Activated naive CD8-positive, alpha-beta T cell treated with anti-CD3 and anti-CD28 coated beads, Interleukin-2, amount 10 ng/mL, durations not matched to agents 7 days and 5 days (primary cell): Measurements from ENCODE around the gene CEBPZOS. TPM values are rescaled to one million over a fixed set of nuclear protein-coding genes. Genes with fewer than 3 reads are reported as not detected.
A peak's percentile ranks its signal among the peaks of the same experiment; 100 is the strongest.
"Not testable (repeated sequence)": the region's sequence is repeated elsewhere in the genome, so short reads cannot be mapped to it uniquely, and the experiment has no call there.

Experiments
- ATAC-seq: fragments of 150-1000 bp; cut with Tn5 transposase; one replicate; pipeline ENCODE4 v1.10.0; 2021; ENCODE audit warnings: low read depth, moderate library complexity
- POLR2A ChIA-PET: fragments of 350-600 bp; sonication (Branson Sonifier 250); formaldehyde crosslinking; loops from one replicate; lab custom pipeline; 2021; ENCODE audit warnings: antibody characterized with exemption; lab: Charles Lee
- DNase-seq: peaks from one replicate; pipeline ENCODE4 v3.0.0; 2021
- H3K27ac Mint-ChIP-seq: one replicate; pipeline ENCODE4 v1.8.0; 2022; ENCODE audit warnings: mild to moderate bottlenecking, mixed read lengths
- H3K27me3 Mint-ChIP-seq: one replicate; pipeline ENCODE4 v1.8.0; 2022; ENCODE audit warnings: mild to moderate bottlenecking, moderate library complexity, mixed read lengths
- H3K36me3 Mint-ChIP-seq: one replicate; pipeline ENCODE4 v1.8.0; 2021; ENCODE audit warnings: mild to moderate bottlenecking, mixed read lengths
- H3K4me1 Mint-ChIP-seq: one replicate; pipeline ENCODE4 v1.8.0; 2021; ENCODE audit warnings: mixed read lengths
- H3K4me3 Mint-ChIP-seq: one replicate; pipeline ENCODE4 v1.8.0; 2022; ENCODE audit warnings: mild to moderate bottlenecking, moderate library complexity, mixed read lengths
- H3K9me3 Mint-ChIP-seq: one replicate; pipeline ENCODE4 v1.8.0; 2021; ENCODE audit warnings: mixed read lengths
- total RNA-seq, 2 experiments: library from RNA; stranded (reverse); gene quantifications; one replicate each; pipeline ENCODE4 v1.2.3, GENCODE V29; 2021

The CEBPZOS gene
- total RNA-seq, 2 experiments from 2014 or later, result 38.1 to 41.8 TPM

DNA sequence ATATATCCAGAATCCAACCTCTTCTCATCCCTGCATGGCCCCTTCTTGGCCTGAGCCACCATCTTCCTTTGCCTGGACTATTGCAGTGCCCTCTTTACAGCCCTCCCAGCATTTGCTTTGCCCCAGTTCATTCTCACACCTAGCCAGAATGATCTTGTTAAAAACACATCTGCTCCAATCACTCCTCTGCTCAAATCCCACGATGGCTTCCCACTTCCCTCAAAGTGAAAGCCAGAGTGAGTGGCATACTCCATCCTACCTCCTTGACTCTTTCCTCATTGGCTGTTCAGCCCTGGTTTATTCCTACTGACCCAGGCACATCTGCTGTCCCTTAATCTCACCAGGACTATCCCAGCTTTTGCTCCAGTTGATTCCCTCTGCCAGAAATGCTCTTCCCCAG is 22.6 kb upstream of the CEBPZOS start:
- H3K36me3 Mint-ChIP-seq, result no peaks in the 10 kb centered on the region
- no peak for ATAC-seq
- peaks cover 6% of the 10 kb centered on the region for H3K27me3 Mint-ChIP-seq
- no peak overlapping the region for H3K4me3 Mint-ChIP-seq
- no peaks in the 10 kb centered on the region for H3K9me3 Mint-ChIP-seq
- no peaks in the 10 kb centered on the region for H3K4me1 Mint-ChIP-seq
- POLR2A ChIA-PET, result no interaction called here
- DNase-seq, result no peak
- H3K27ac Mint-ChIP-seq, result no peak overlapping the region

DNA sequence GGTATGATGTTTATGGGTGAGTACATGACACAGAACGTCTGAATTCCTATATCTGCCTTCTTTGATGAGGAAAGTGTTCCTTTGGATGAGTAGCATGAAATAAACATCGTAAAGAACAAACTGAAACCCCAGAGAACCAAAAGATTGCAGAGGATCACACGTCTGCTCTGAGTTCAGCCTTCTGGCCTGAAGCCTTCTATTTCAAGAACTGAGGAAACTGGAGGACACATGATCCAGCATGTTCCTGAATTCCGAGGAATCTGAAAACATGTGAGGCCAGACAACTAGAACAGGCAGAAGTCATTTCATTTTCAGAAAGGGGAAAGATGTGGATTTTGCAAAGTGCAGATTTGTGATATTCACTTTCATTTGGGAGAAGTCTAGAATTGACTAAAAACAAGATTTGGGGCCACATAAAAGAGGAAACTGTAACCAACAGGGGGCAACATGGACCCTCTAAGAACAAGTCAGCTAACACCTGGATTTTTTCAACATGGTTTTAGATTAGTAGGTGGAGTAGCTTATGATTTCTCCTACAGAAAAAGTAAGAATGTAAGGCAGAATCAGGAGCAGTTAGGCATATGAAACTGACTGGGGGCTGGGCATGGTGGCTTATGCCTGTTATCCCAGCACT is 16.2 kb upstream of the CEBPZOS start:
- POLR2A ChIA-PET, result interaction anchor here (0.6 kb wide), 1 partner anchor 63 kb away, joined by 3 read pairs; no protein-coding TSS in a partner anchor
- Mint-ChIP-seq H3K27ac (no peak overlapping the region), H3K27me3 (peaks cover 32% of the 10 kb centered on the region), H3K4me1 (peaks cover 2% of the 10 kb centered on the region), H3K4me3 (no peak overlapping the region), H3K9me3 (no peaks in the 10 kb centered on the region), H3K36me3 (no peaks in the 10 kb centered on the region)
- ATAC-seq, result no peak
- DNase-seq, result no peak

DNA sequence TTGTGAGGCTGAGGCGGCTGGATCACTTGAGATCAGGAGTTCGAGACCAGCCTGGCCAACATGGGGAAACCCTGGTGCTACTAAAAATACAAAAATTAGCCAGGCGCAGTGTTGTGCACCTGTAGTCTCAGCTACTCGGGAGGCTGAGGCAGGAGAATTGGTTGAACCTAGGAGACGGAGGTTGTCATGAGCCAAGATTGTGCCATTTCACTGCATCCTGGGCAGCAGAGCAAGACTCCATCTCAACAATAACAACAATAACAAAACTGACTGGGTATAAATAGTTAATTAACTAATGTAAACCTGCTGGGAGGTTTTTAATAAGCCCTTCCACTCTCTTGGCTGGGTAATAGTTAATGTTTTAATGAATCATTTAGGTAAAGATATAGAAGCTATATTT is 15.7 kb upstream of the CEBPZOS start:
- Mint-ChIP-seq H3K4me1 (peaks cover 2% of the 10 kb centered on the region), H3K4me3 (no peak overlapping the region), H3K27me3 (peaks cover 36% of the 10 kb centered on the region), H3K27ac (no peak overlapping the region), H3K36me3 (no peaks in the 10 kb centered on the region), H3K9me3 (no peaks in the 10 kb centered on the region)
- DNase-seq, result no peak
- POLR2A ChIA-PET, result interaction anchor here (0.6 kb wide), 1 partner anchor 63 kb away, joined by 3 read pairs; no protein-coding TSS in a partner anchor
- no peak for ATAC-seq

DNA sequence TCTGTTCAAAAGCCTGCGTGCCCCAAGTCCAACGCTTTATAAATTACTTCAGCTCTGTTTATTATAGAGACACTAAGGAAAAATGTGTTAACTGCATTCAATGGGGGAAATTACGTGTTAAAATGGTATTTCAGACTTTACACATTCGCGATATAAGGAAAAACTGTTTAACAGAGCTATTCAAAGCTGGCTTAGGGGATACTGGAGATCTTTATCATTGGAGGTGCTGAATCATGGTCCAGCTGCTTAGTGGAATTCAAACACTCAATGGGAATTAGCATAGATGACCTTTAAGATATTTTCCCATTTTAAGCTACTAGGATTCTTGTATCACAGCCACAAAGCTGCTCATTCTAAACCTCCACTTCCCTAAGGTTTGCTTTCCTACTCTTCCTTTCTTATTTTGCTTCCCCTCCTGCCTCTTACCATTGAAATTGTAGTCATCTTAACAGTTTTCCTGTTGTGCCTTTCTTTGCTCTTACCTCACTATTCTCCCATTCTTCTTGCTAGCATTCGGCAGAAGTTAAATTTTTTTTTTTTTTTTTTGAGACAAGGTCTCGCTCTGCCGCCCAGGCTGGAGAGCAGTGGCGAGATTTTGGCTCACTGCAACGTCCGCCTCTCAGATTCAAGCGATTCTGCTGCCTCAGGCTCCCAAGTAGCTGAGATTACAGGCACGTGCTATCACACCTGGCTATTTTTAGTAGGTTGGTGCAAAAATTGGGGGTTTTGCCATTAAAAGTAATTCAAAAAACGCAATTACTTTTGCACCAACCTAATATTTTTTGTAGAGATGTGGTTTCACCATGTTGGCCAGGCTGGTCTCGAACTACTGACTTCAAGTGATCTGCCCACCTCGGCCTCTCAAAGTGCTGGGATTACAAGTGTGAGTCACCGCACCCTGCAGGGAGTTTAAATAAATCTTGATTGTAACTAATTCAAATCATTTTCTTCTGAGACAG is 14.3 kb upstream of the CEBPZOS start:
- Mint-ChIP-seq H3K4me1 (peaks cover 2% of the 10 kb centered on the region), H3K27ac (no peak overlapping the region), H3K9me3 (no peaks in the 10 kb centered on the region), H3K36me3 (no peaks in the 10 kb centered on the region), H3K4me3 (no peak overlapping the region), H3K27me3 (peaks cover 50% of the 10 kb centered on the region)
- POLR2A ChIA-PET, result no interaction called here
- ATAC-seq (no peak), DNase-seq (no peak)

DNA sequence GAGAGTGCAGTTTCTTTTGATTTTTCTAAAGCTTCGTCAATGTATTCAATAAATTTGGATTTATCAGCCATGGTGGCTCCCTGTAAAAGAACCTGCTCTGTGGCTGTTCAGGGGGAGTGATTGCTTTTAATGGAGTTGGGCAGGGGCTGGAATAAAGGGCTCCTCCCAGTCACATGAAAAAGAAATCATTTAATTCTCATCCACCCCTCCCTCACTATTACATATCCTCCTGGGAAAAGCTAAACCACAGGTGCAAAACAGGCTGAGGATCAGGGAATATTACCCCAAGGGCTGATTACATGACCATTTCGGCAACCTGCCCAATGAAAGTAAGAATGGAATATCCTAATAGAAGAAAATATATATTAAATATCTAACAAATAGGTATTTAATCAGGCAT is 7.7 kb upstream of the CEBPZOS start, which contains the start of gene SULT6B1:
SULT6B1 (minus strand) TSS at position 101 of the 400 bp plus-strand sequence; CDS start at position 71, 30 bp downstream.
- H3K4me3 Mint-ChIP-seq, result no peak within 1 kb of the TSS
- no peaks in the 10 kb centered on the region for H3K9me3 Mint-ChIP-seq
- H3K27me3 Mint-ChIP-seq, result peaks cover 37% of the 10 kb centered on the region
- POLR2A ChIA-PET, result no interaction called here
- no peak within 1 kb of the TSS for H3K27ac Mint-ChIP-seq
- H3K36me3 Mint-ChIP-seq, result no peaks in the 10 kb centered on the region
- peaks cover 4% of the 10 kb centered on the region for H3K4me1 Mint-ChIP-seq
- ATAC-seq (no peak), DNase-seq (no peak)

DNA sequence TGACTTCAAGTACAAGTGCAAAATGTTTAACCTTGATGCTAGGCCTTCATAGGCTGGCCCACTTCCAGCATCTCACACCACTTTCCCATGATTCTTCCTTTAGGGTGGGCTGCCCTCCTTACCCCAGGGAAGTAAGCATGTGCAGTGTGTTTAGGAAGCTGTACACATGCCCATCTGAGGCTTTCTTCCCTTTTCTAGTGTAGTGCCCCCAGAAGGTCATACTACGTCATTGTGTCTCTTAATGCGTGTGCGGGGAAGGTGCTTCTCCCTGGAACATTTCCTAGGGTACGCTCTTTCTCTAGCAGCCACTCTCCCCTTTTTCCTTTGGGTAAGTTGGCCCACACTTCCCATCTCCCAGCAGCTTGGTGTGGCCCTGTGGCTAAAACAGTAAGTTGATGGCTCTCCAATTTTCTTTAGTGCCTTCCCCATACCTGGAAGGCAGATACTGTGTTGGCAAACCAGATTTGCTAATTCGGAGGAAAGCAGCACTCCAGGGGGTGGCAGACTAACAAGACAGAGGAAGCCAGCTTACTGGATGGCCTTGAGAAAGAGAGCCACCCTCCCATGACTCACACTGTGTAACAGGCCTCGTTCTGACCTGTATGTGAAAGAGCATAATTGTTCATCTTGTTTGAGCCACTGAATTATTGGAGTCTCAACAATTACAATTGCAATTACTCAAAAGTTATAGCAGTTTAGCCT is 6.7 kb upstream of the CEBPZOS start:
- no peak overlapping the region for H3K27ac Mint-ChIP-seq
- no peak for ATAC-seq
- H3K9me3 Mint-ChIP-seq, result no peaks in the 10 kb centered on the region
- POLR2A ChIA-PET, result no interaction called here
- no peak overlapping the region for H3K4me3 Mint-ChIP-seq
- H3K27me3 Mint-ChIP-seq, result peaks cover 28% of the 10 kb centered on the region
- H3K4me1 Mint-ChIP-seq, result peaks cover 4% of the 10 kb centered on the region
- no peaks in the 10 kb centered on the region for H3K36me3 Mint-ChIP-seq
- no peak for DNase-seq

DNA sequence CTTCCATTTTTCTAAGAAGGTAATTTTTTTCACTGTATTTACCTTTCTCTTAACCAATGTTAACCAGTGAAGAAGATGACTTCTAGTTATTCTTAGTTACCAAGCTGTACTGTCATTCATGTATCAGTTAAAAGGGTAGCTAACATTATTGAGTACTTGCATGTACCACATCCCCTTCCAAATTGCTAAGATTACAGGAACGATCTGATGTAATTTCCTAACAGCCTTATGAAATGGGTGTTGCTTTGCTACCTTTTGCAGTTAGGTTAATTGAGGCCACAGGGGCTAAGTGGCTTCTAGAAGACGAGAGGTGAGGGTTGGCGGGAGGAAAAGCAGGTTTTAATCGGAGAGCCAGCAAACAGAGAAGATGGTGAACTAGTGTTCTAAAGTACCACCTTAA is 6.0 kb upstream of the CEBPZOS start:
- DNase-seq, result no peak
- no peak for ATAC-seq
- Mint-ChIP-seq H3K4me3 (no peak overlapping the region), H3K27me3 (peaks cover 26% of the 10 kb centered on the region), H3K36me3 (no peaks in the 10 kb centered on the region), H3K27ac (no peak overlapping the region), H3K4me1 (peaks cover 4% of the 10 kb centered on the region), H3K9me3 (no peaks in the 10 kb centered on the region)
- POLR2A ChIA-PET, result no interaction called here

DNA sequence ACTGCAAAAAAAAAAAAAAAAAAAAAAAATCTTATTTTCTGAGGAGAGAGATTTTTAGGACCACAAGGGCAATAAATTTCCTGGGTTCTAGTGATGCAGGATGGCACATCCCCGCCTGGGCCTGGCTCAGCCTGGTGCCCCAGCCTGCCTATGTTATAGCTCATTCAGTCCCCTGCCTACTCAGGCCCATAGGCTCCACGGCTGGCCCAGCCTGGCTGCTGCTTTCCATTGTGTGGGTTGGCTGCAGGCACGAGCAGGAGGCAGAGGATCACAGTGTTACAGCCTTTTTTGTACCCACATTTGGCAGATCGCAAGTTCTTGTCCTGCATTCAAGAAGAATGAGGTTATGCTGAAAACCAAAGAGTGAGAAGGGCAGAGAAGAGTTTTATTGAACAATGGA is 5.0 kb upstream of the CEBPZOS start:
- no peak overlapping the region for H3K4me3 Mint-ChIP-seq
- DNase-seq, result no peak
- no peak overlapping the region for H3K27ac Mint-ChIP-seq
- H3K36me3 Mint-ChIP-seq, result peaks cover under 1% of the 10 kb centered on the region
- H3K27me3 Mint-ChIP-seq, result peaks cover 17% of the 10 kb centered on the region
- H3K9me3 Mint-ChIP-seq, result no peaks in the 10 kb centered on the region
- POLR2A ChIA-PET, result no interaction called here
- peaks cover 6% of the 10 kb centered on the region for H3K4me1 Mint-ChIP-seq
- no peak for ATAC-seq

DNA sequence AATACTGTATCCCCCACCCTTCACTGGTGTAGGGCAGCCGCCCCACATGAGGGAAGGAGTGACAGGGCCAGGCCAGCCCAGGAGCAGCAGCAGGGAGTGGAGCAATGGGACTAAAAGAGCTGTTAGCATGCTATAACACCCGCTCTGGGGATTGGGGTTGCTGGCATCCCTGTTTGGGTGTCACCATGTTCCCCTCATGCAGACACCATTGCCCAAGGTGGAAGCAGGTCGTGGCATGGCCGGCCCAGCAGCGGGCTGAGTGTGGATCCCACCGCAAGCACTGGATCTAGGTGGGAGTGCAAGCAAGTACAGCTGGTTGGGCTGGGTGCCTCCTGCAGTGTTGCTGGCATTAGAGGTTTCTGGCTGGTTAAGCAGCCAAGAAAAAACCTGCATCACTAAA is 4.5 kb upstream of the CEBPZOS start:
- peaks cover 12% of the 10 kb centered on the region for H3K27me3 Mint-ChIP-seq
- H3K27ac Mint-ChIP-seq, result no peak overlapping the region
- H3K9me3 Mint-ChIP-seq, result no peaks in the 10 kb centered on the region
- peaks cover 2% of the 10 kb centered on the region for H3K36me3 Mint-ChIP-seq
- H3K4me3 Mint-ChIP-seq, result no peak overlapping the region
- DNase-seq, result no peak
- ATAC-seq, result no peak
- H3K4me1 Mint-ChIP-seq, result peaks cover 8% of the 10 kb centered on the region
- POLR2A ChIA-PET, result interaction anchor here (0.6 kb wide), 1 partner anchor 166 kb away, joined by 3 read pairs; no protein-coding TSS in a partner anchor

DNA sequence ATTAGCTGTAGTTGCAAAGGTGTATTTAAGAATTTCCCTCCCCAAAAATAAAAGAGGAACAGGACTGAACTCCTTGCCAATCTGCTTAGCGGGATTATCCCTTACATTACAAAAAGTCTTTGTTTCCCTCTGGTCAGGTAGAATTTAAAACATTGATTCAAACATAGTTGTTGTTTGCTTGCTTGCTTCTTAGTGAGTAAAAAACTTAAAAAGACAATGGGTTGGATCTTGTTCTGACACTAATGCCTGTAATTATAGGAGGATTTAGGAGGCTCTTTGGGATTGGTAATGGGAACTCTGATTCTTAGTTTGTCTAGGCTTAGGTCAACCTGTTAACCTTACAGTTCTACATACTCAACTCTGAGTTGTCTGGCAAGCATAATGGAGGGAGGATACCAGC is 3.7 kb upstream of the CEBPZOS start:
- POLR2A ChIA-PET, result interaction anchor here (0.7 kb wide), 1 partner anchor 61 kb away, joined by 4 read pairs; no protein-coding TSS in a partner anchor
- peaks cover 2% of the 10 kb centered on the region for H3K36me3 Mint-ChIP-seq
- H3K9me3 Mint-ChIP-seq, result no peaks in the 10 kb centered on the region
- no peak overlapping the region for H3K27ac Mint-ChIP-seq
- DNase-seq (no peak), ATAC-seq (no peak)
- H3K4me1 Mint-ChIP-seq, result peaks cover 14% of the 10 kb centered on the region
- no peak overlapping the region for H3K4me3 Mint-ChIP-seq
- H3K27me3 Mint-ChIP-seq, result peaks cover 6% of the 10 kb centered on the region

DNA sequence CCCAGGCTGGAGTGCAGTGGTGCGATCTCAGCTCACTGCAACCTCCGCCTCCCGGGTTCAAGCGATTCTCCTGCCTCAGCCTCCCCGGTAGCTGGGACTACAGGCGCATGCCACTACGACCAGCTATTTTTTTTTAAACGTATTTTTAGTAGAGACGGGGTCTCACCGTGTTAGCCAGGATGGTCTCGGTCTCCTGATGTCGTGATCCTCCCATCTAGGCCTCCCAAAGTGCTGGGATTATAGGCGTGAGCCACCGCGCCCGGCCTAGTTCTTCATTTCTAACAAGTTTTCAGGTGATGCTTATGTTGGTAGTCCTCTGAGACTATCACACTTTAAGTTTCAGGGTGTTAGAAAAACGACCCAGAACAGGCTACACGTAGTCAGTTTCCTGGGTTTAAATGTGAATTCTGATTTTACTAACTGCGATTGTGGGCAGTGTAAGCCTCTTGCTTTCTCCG is 405 bp upstream of the CEBPZOS start:
- POLR2A ChIA-PET, H3K27me3 Mint-ChIP-seq, ATAC-seq, DNase-seq, H3K36me3 Mint-ChIP-seq, H3K9me3 Mint-ChIP-seq: not testable (repeated sequence)
- Mint-ChIP-seq H3K4me1 (peaks cover 16% of the 10 kb centered on the region), H3K27ac (peak overlapping the region; percentile 99), H3K4me3 (peak overlapping the region; percentile 100)

DNA sequence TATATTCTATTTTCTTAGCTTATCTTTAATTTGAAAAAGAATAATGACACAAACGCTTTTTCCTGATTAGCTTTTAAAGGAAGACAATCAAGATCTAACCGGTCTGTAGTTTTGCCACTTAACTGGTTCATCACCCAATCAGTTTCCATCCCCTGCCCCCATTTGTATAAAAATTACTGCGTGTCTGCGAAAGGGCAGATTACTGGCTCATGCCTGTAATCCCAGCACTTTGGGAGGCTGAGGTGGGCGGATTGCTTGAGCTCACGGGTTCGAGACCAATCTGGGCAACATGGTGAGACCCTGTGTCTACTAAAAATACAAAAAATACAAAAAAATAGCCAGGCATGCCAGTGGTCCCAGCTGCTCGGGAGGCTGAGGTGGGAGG is 2.4 kb downstream of the CEBPZOS start:
- no peaks in the 10 kb centered on the region for H3K27me3 Mint-ChIP-seq
- ATAC-seq, result no peak
- POLR2A ChIA-PET, result interaction anchor here (0.7 kb wide), 1 partner anchor 141 kb away, joined by 3 read pairs; no protein-coding TSS in a partner anchor
- no peak for DNase-seq
- no peak overlapping the region for H3K4me3 Mint-ChIP-seq
- H3K36me3 Mint-ChIP-seq, result peaks cover 18% of the 10 kb centered on the region
- no peak overlapping the region for H3K27ac Mint-ChIP-seq
- H3K9me3 Mint-ChIP-seq, result peaks cover 1% of the 10 kb centered on the region
- H3K4me1 Mint-ChIP-seq, result peaks cover 28% of the 10 kb centered on the region

DNA sequence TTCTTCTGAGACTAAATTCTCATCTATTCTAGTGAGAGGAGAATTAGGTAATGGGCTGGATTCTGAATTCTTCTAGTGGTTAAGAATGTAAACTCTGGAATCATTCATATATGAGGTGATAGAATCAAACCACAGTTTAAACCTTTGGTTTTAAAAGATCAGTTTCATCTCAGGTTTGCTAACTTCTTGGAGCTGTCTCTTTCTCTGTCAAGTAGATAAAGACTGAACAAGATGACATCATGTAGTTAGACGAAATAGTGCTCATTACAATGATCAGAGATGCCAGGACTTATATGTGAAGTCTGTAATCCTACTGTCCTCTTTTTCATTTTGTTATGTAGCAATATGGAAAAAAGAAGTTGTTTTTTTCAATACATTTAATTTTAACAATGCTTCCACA is 4.9 kb downstream of the CEBPZOS start:
- Mint-ChIP-seq H3K4me3 (no peak overlapping the region), H3K9me3 (peaks cover 6% of the 10 kb centered on the region), H3K27me3 (no peaks in the 10 kb centered on the region), H3K4me1 (peaks cover 26% of the 10 kb centered on the region), H3K36me3 (peaks cover 44% of the 10 kb centered on the region), H3K27ac (no peak overlapping the region)
- no peak for ATAC-seq
- POLR2A ChIA-PET, result interaction anchor here (1.1 to 1.3 kb wide), 3 partner anchors 43 to 45 kb away, joined by 4 to 7 read pairs (median 4); partner anchors contain the start of gene EIF2AK2
- DNase-seq, result no peak
